Measurements from ENCODE around the gene CHCHD4. TPM values are rescaled to one million over a fixed set of nuclear protein-coding genes. Genes with fewer than 3 reads are reported as not detected.

CHCHD4 gene
- total and polyA plus RNA-seq, 2 donors (not counting 1 experiment from before 2014, with no cell fraction given): 12.7 to 16.3 TPM

DNA sequence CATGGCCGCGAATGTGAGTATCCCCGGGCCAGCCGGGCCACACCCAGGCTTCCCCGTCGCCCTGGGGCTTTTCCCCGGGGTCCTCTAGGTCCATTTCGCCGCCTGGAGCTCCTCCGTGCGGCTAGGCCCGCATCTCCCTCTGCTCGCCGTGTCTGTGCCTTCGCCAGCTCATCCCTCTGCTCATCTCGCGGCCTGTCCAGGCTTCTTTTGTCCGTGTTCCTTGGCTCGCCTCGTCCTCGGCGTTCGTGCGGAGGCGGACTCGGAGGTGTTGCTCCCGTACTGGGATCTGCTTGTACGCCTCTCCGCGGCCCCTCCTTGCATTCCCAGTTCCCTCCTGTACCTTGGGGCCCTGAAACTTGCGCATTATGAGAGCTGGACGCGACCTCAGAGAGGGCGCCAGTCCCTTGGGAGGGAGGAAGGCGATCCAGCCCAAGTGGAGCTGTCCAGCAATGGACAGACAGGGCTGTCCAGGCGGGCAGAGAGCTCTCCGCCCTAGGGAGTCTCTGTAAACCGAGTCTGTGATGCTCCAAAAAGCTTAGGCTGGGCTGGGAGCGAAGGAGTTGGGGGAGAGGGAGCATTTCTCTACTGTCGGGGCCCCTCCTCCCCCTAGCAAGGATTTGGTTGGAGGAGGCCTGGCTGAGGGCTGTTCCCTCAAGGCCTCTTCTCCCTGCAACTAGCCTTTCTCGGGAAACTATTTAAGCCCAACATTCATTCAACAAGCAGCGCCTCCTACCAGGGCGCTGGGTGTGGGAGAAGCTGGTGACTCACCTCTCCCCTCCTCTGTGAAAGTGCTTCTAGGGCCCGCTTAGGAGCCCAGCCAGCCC lies 735 bp upstream of the CHCHD4 start:
- H3K4me2 ChIP-seq (ENCODE audit: extremely low read depth, insufficient read depth, low read length): peak overlapping the region; percentile 82
- H4K20me1 ChIP-seq (ENCODE audit: control insufficient read depth, extremely low read depth, insufficient read depth, low read length): no peaks in the 10 kb centered on the region
- peak overlapping the region; percentile 81 to 99 (median 92) for H3K4me3 ChIP-seq (replicated peaks in 1 of 4; ENCODE audit: control extremely low read depth in 1 of 4, insufficient read depth in 1 of 4, low read depth in 3 of 4, low read length in 4 of 4)
- peak overlapping the region; percentile 93 for H3K27ac ChIP-seq (ENCODE audit: insufficient read depth, low read length)
- peaks cover 7% of the 10 kb centered on the region for H3K4me1 ChIP-seq (ENCODE audit: control insufficient read depth, extremely low read depth, insufficient read depth, low read length)
- H2AFZ ChIP-seq (ENCODE audit: low read length): peak overlapping the region; percentile 36
- peaks cover 6% of the 10 kb centered on the region for H3K36me3 ChIP-seq (ENCODE audit: control insufficient read depth, insufficient read depth, low read length)
- TF ChIP-seq, protein P1, sequence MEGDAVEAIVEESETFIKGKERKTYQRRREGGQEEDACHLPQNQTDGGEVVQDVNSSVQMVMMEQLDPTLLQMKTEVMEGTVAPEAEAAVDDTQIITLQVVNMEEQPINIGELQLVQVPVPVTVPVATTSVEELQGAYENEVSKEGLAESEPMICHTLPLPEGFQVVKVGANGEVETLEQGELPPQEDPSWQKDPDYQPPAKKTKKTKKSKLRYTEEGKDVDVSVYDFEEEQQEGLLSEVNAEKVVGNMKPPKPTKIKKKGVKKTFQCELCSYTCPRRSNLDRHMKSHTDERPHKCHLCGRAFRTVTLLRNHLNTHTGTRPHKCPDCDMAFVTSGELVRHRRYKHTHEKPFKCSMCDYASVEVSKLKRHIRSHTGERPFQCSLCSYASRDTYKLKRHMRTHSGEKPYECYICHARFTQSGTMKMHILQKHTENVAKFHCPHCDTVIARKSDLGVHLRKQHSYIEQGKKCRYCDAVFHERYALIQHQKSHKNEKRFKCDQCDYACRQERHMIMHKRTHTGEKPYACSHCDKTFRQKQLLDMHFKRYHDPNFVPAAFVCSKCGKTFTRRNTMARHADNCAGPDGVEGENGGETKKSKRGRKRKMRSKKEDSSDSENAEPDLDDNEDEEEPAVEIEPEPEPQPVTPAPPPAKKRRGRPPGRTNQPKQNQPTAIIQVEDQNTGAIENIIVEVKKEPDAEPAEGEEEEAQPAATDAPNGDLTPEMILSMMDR (conservative IDR thresholded peaks at IDR 0.05 in 1 of 2, IDR thresholded peaks at IDR 0.05 in 1 of 2; ENCODE audit: low read depth in 1 of 2, low read length in 2 of 2): peak; percentile 25 to 28
- no peak for TF ChIP-seq EZH2 (IDR thresholded peaks at IDR 0.05; ENCODE audit: low read length, missing control alignments)
- no peaks in the 10 kb centered on the region for H3K27me3 ChIP-seq (ENCODE audit: control insufficient read depth, insufficient read depth, low read length)
- peaks cover 53% of the 10 kb centered on the region for H3K79me2 ChIP-seq (ENCODE audit: control insufficient read depth, insufficient read depth, low read length)
- DNase-seq (ENCODE audit: low read depth in 2 of 2): peak; percentile 94 to 96
- H3K9ac ChIP-seq (ENCODE audit: insufficient read depth, low read length): peak overlapping the region; percentile 97
- H3K9me3 ChIP-seq (ENCODE audit: control insufficient read depth, insufficient read depth, low read depth, low read length): no peaks in the 10 kb centered on the region

DNA sequence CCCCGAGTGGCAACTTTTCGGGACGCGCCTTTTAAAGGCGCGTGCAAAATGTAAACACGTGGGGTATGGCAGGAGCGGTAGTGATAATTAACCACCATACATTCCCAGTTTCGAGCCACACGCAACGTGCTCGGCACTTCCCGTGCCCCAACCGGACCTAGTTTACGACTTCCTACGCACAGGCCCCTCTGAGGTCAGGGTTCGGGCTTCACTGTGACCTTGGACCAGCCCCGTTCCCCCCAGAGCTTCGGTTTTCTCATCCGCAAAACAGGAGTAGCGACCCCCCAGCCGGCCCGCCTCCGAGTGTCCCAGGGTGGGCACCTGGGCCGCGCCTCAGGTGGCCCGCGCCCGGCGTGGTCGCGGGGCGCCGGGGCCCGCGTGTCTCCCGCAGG lies 451 bp downstream of the CHCHD4 start:
- DNase-seq (ENCODE audit: low read depth in 2 of 2): peak in 1 of 2 donors; percentile 59
- H2AFZ ChIP-seq (ENCODE audit: low read length): peak overlapping the region; percentile 89
- peaks cover 49% of the 10 kb centered on the region for H3K79me2 ChIP-seq (ENCODE audit: control insufficient read depth, insufficient read depth, low read length)
- peaks cover 6% of the 10 kb centered on the region for H3K36me3 ChIP-seq (ENCODE audit: control insufficient read depth, insufficient read depth, low read length)
- TF ChIP-seq EZH2 (IDR thresholded peaks at IDR 0.05; ENCODE audit: low read length, missing control alignments): no peak
- TF ChIP-seq, protein P1 (conservative IDR thresholded peaks at IDR 0.05 in 1 of 2, IDR thresholded peaks at IDR 0.05 in 1 of 2; ENCODE audit: low read depth in 1 of 2, low read length in 2 of 2): no peak
- H4K20me1 ChIP-seq (ENCODE audit: control insufficient read depth, extremely low read depth, insufficient read depth, low read length): no peaks in the 10 kb centered on the region
- H3K4me2 ChIP-seq (ENCODE audit: extremely low read depth, insufficient read depth, low read length): peak overlapping the region; percentile 91
- peaks cover 7% of the 10 kb centered on the region for H3K4me1 ChIP-seq (ENCODE audit: control insufficient read depth, extremely low read depth, insufficient read depth, low read length)
- H3K27ac ChIP-seq (ENCODE audit: insufficient read depth, low read length): peak overlapping the region; percentile 93
- H3K9ac ChIP-seq (ENCODE audit: insufficient read depth, low read length): peak overlapping the region; percentile 67
- no peaks in the 10 kb centered on the region for H3K9me3 ChIP-seq (ENCODE audit: control insufficient read depth, insufficient read depth, low read depth, low read length)
- peak overlapping the region; percentile 81 to 99 (median 90) for H3K4me3 ChIP-seq (replicated peaks in 1 of 4; ENCODE audit: control extremely low read depth in 1 of 4, insufficient read depth in 1 of 4, low read depth in 3 of 4, low read length in 4 of 4)
- no peaks in the 10 kb centered on the region for H3K27me3 ChIP-seq (ENCODE audit: control insufficient read depth, insufficient read depth, low read length)

DNA sequence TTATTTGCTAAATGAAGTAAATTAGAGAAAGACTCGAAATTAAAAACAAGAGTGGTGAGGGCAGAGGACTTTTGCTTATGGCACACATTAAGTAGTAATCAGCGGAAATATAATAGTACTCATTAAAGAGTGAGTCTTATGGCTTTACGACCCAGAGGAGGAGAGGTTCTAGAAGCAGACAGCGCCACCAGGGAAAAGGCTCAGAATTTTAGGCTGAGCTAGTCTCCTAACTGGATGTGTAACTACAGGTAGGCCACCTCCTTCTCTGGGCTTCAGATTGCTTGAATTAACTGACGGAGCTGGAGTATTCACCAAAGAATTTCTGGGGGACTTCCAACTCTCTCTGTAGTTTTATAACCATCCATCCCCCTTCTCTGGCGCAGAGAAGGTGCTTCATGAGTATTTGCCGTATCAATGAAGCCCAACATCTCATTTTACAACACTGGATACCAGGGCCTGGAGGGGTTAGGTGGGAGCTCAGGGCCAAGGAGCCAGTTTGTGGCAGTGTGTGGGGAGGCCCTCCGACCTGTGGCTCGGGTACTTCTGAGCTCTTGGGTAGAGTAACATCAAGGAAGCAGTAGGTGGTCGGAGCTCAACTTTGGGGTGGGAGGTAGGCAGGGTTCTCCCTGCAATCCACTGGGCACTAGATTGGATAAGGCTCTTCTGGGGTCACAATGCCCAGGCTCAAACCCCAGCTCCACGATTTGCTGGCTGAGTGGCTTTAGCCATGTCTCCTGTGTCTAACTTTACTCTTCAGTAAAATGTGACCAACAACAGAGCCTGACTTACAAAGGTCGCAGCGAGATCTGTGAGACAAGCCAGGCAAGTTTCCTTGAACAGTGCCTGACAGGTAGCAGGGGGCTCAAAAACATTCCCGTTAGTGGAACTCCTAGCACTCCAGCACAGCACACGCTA lies 1.1 kb downstream of the CHCHD4 start:
- Histone ChIP-seq H4K20me1 (ENCODE audit: control insufficient read depth, extremely low read depth, insufficient read depth, low read length) (no peaks in the 10 kb centered on the region), H3K4me3 (replicated peaks in 1 of 4; ENCODE audit: control extremely low read depth in 1 of 4, insufficient read depth in 1 of 4, low read depth in 3 of 4, low read length in 4 of 4) (peak overlapping the region; percentile 81 to 99 (median 90)), H3K36me3 (ENCODE audit: control insufficient read depth, insufficient read depth, low read length) (peaks cover 3% of the 10 kb centered on the region), H3K27me3 (ENCODE audit: control insufficient read depth, insufficient read depth, low read length) (no peaks in the 10 kb centered on the region), H3K9ac (ENCODE audit: insufficient read depth, low read length) (peak overlapping the region; percentile 67), H3K4me1 (ENCODE audit: control insufficient read depth, extremely low read depth, insufficient read depth, low read length) (peaks cover 9% of the 10 kb centered on the region), H3K27ac (ENCODE audit: insufficient read depth, low read length) (peak overlapping the region; percentile 93), H2AFZ (ENCODE audit: low read length) (peak overlapping the region; percentile 89), H3K9me3 (ENCODE audit: control insufficient read depth, insufficient read depth, low read depth, low read length) (no peaks in the 10 kb centered on the region), H3K4me2 (ENCODE audit: extremely low read depth, insufficient read depth, low read length) (peak overlapping the region; percentile 91), H3K79me2 (ENCODE audit: control insufficient read depth, insufficient read depth, low read length) (peaks cover 44% of the 10 kb centered on the region)
- no peak for TF ChIP-seq EZH2 (IDR thresholded peaks at IDR 0.05; ENCODE audit: low read length, missing control alignments)
- TF ChIP-seq, protein P1 (conservative IDR thresholded peaks at IDR 0.05 in 1 of 2, IDR thresholded peaks at IDR 0.05 in 1 of 2; ENCODE audit: low read depth in 1 of 2, low read length in 2 of 2): no peak
- no peak for DNase-seq (ENCODE audit: low read depth in 2 of 2)

All from fibroblast of lung (primary cell).